Measurements from ENCODE around the gene CCDC187.

- no peak for TF ChIP-seq CTCF (IDR thresholded peaks at IDR 0.05)
- no peak for TF ChIP-seq POLR2AphosphoS5 (IDR thresholded peaks at IDR 0.05; ENCODE audit: insufficient read depth in 1 of 2, low read depth in 1 of 2)
These were observed 92.2 kb downstream of the CCDC187 start for GRCh38 chr9:136211441-136212344.
